ENCODE results near the gene HOXC12. TPM values are rescaled to one million over a fixed set of nuclear protein-coding genes. Genes with fewer than 3 reads are reported as not detected.

The HOXC12 gene
- total RNA-seq, 4 donors from 2014 or later: not detected

- 27% methylated on average over 13 to 20 of the region's 20 CpGs for WGBS, 2 donors
- intact Hi-C loops (cut with DNase I): no loop called here
- Histone ChIP-seq H3K9me3 (no peaks in the 10 kb centered on the region), H3K27me3 (peaks cover 9 to 100% (median 64%) of the 10 kb centered on the region in 4 donors), H3K27ac (no peak overlapping the region), H3K36me3 (no peaks in the 10 kb centered on the region), H3K4me3 (no peak overlapping the region), H3K4me1 (peaks cover 12 to 39% (median 26%) of the 10 kb centered on the region in 3 donors)
- no peak for DNase-seq
- TF ChIP-seq CTCF (IDR thresholded peaks at IDR 0.05) (no peak), POLR2A (IDR thresholded peaks at IDR 0.05) (no peak)
Measured at GRCh38 chr12:54004063-54004840, 49.5 kb downstream of the HOXC12 start.

- no peak overlapping the region for H3K4me3 ChIP-seq
- intact Hi-C loops (cut with DNase I): loop anchor here (5.0 kb wide), 1 partner anchor 197 kb away; no protein-coding TSS in a partner anchor
- H3K9me3 ChIP-seq: no peaks in the 10 kb centered on the region
- peaks cover 9 to 100% (median 65%) of the 10 kb centered on the region in 4 donors for H3K27me3 ChIP-seq
- H3K36me3 ChIP-seq: no peaks in the 10 kb centered on the region
- 32 to 34% methylated on average over 15 to 21 of the region's 31 CpGs for WGBS, 2 donors
- no peak for DNase-seq
- TF ChIP-seq CTCF (IDR thresholded peaks at IDR 0.05): no peak
- no peak for TF ChIP-seq POLR2A (IDR thresholded peaks at IDR 0.05)
- no peak overlapping the region for H3K27ac ChIP-seq
- peaks cover 16 to 37% (median 25%) of the 10 kb centered on the region in 3 donors for H3K4me1 ChIP-seq
Measured at GRCh38 chr12:54004841-54005530, 50.3 kb downstream of the HOXC12 start.

- Histone ChIP-seq H3K4me1 (peaks cover 12 to 32% (median 22%) of the 10 kb centered on the region in 3 donors), H3K36me3 (no peaks in the 10 kb centered on the region), H3K27me3 (peaks cover 7 to 100% (median 63%) of the 10 kb centered on the region in 4 donors), H3K9me3 (no peaks in the 10 kb centered on the region), H3K4me3 (no peak overlapping the region), H3K27ac (no peak overlapping the region)
- WGBS, 2 donors: 4 to 14% methylated on average over 20 to 26 of the region's 26 CpGs
- DNase-seq: no peak
- intact Hi-C loops (cut with DNase I): loop anchor here (5.0 kb wide), 1 partner anchor 197 kb away; no protein-coding TSS in a partner anchor
- no peak for TF ChIP-seq CTCF (IDR thresholded peaks at IDR 0.05)
- no peak for TF ChIP-seq POLR2A (IDR thresholded peaks at IDR 0.05)
Measured at GRCh38 chr12:54005531-54005852, 50.8 kb downstream of the HOXC12 start.

- TF ChIP-seq POLR2A (IDR thresholded peaks at IDR 0.05) (no peak), CTCF (IDR thresholded peaks at IDR 0.05) (peak; percentile 78 to 97 (median 94))
- H3K27me3 ChIP-seq: peaks cover 5 to 100% (median 60%) of the 10 kb centered on the region in 4 donors
- DNase-seq: peak; percentile 22
- WGBS, 2 donors: 7 to 20% methylated on average over 19 to 28 of the region's 39 CpGs
- no peaks in the 10 kb centered on the region for H3K9me3 ChIP-seq
- H3K4me1 ChIP-seq: peaks cover 8 to 30% (median 17%) of the 10 kb centered on the region in 3 donors
- peak overlapping the region in 3 of 4 donors; percentile 20 to 53 (median 30) for H3K4me3 ChIP-seq
- H3K27ac ChIP-seq: no peak overlapping the region
- intact Hi-C loops (cut with DNase I): loop anchor here (5.0 kb wide), 1 partner anchor 196 kb away; no protein-coding TSS in a partner anchor
- H3K36me3 ChIP-seq: no peaks in the 10 kb centered on the region
Measured at GRCh38 chr12:54005853-54006558, 51.3 kb downstream of the HOXC12 start.

All from esophagus squamous epithelium (tissue), 5 donors.